ENCODE measurements around the gene INTS6L.
"Not testable (repeated sequence)": the region's sequence is repeated elsewhere in the genome, so short reads cannot be mapped to it uniquely, and the experiment has no call there.

INTS6L gene

GRCh38 chrX:135605906-135606305 lies 85.4 kb downstream of the INTS6L start:
- no peak for DNase-seq (ENCODE audit: low spot score)

- not testable (repeated sequence) for DNase-seq (ENCODE audit: low spot score)
Observed at GRCh38 chrX:135624408-135625204, 104.1 kb downstream of the INTS6L start.

- DNase-seq (ENCODE audit: low spot score), result peak; percentile 2
Observed at GRCh38 chrX:135625995-135626394, 105.5 kb downstream of the INTS6L start.

- no peak for DNase-seq (ENCODE audit: low spot score)
Observed at GRCh38 chrX:135629342-135629741, 108.9 kb downstream of the INTS6L start.

Measured in SK-N-DZ (cell line).